Choroid plexus epithelial cell (primary cell): ENCODE results near the gene C3orf18.

Source experiments
- DNase-seq: peaks from one replicate; pipeline ENCODE4 v3.0.0-alpha.2; 2010; ENCODE audit warnings: low read depth
- H3K4me3 ChIP-seq: 2 replicates; pipeline ENCODE4 v1.5.1; 2011; ENCODE audit warnings: low read depth, mild to moderate bottlenecking, control low read depth, low read length, moderate library complexity
- CTCF ChIP-seq: conservative IDR thresholded peaks from 2 replicates; pipeline ENCODE4 v1.5.1; 2011; ENCODE audit warnings: low read depth, mild to moderate bottlenecking, control low read depth, inconsistent platforms, low read length, moderate library complexity

Gene C3orf18

DNA sequence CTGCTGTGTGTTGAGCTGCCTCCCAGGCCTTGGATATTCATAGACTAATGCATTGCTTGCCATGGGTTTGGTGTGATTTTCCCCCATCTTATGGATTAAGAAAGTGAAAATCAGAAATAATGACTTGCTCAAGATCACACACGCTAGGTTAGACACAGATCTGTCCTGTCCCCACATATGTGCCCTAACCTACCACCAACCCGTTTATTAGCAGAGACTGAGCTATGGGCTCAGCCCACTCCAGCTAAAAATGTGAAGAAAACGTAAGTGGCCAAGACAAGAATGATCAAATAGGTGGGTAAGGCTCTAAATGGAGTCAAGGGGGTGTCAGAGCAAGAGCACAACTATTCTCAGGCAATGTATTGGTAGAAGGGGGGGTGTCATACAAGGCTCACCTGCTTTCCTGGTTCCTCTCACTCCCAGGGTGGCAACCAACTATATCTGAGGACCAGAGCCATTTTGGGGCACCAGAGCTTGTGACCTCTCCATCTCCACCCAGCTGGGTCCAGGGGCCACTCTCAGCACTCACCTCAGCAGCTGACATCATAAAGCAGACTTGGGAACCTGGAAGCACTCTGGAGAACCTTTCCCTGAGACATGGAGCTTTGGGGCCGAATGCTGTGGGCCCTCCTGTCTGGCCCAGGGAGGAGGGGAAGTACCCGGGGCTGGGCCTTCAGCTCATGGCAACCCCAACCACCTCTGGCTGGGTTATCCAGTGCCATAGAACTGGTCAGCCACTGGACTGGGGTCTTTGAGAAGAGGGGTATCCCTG, 3.1 kb upstream of the C3orf18 start:
- no peak for DNase-seq
- H3K4me3 ChIP-seq, result no peak overlapping the region
- no peak for TF ChIP-seq CTCF

GRCh38 chr3:50568947-50569749, 1.6 kb upstream of the C3orf18 start, which contains the start of gene HEMK1:
Gene HEMK1, plus strand, starts transcription at chr3:50569522. Its CDS starts 1,583 bp downstream, at chr3:50571105.
- peak; percentile 96 for DNase-seq
- peak within 1 kb of the TSS; percentile 88 for H3K4me3 ChIP-seq
- TF ChIP-seq CTCF, result no peak

GRCh38 chr3:50567011-50567385, 549 bp downstream of the C3orf18 start:
- H3K4me3 ChIP-seq, result peak overlapping the region; percentile 63
- DNase-seq, result no peak
- no peak for TF ChIP-seq CTCF

DNA sequence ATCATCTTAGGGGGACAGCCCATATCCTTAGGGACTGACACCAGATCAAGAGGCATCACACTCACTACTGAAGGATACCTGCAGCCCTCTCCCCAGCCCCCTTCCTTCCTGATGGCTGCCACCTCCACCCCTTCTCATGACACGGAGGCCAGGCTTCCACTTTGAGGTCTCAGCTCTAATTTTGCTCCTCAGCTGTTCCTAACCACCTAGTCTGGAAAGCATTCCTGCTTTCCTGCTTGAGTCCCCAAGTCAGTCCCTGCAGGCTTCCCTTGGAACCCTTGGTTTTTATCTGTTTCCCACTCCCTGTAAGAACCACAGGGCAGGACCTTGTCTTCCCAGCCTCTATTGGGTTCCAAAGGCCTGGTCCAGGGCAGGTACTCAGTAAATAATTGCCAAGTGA, 3.2 kb downstream of the C3orf18 start:
- no peak for TF ChIP-seq CTCF
- H3K4me3 ChIP-seq, result no peak overlapping the region
- DNase-seq, result no peak

GRCh38 chr3:50563867-50564266, 3.7 kb downstream of the C3orf18 start:
- no peak for TF ChIP-seq CTCF
- no peak for DNase-seq
- no peak overlapping the region for H3K4me3 ChIP-seq

GRCh38 chr3:50562861-50563260, 4.7 kb downstream of the C3orf18 start:
- DNase-seq, result no peak
- H3K4me3 ChIP-seq, result no peak overlapping the region
- no peak for TF ChIP-seq CTCF
